Measurements from ENCODE around the gene SIK1.
"Not testable (repeated sequence)": the region's sequence is repeated elsewhere in the genome, so short reads cannot be mapped to it uniquely, and the experiment has no call there.

- TF ChIP-seq CTCF (optimal IDR thresholded peaks at IDR 0.05 in 1 of 3, IDR thresholded peaks at IDR 0.05 in 1 of 3, conservative IDR thresholded peaks at IDR 0.05 in 1 of 3; ENCODE audit: extremely low read depth in 1 of 3, insufficient read depth in 2 of 3, low read length in 3 of 3); EZH2 (IDR thresholded peaks at IDR 0.05; ENCODE audit: low read length): not testable (repeated sequence)
Measured at GRCh38 chr21:43439316-43440075, 12.6 kb upstream of the SIK1 start.
